8988T (cell line): ENCODE data around the gene TRMT112.

Experiments used
- DNase-seq: peaks from one replicate; pipeline ENCODE4 v3.0.0; 2011

The TRMT112 gene

DNA sequence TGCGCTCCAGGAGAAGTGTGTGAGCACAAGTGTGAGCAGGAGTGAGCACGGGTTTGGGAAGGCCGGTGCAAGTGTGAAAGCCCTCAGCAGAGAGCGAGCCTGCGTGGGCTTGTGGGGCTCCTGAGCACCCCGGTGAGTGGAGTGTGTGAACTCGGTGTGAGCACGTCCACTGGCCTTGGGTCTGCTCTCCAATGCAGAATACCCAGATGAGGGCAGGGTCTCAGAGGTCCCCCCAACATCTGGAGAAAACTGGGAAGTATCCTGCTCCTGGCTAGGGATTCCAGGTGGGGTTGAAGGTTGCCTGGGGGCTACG is 10.8 kb downstream of the TRMT112 start:
- no peak for DNase-seq

DNA sequence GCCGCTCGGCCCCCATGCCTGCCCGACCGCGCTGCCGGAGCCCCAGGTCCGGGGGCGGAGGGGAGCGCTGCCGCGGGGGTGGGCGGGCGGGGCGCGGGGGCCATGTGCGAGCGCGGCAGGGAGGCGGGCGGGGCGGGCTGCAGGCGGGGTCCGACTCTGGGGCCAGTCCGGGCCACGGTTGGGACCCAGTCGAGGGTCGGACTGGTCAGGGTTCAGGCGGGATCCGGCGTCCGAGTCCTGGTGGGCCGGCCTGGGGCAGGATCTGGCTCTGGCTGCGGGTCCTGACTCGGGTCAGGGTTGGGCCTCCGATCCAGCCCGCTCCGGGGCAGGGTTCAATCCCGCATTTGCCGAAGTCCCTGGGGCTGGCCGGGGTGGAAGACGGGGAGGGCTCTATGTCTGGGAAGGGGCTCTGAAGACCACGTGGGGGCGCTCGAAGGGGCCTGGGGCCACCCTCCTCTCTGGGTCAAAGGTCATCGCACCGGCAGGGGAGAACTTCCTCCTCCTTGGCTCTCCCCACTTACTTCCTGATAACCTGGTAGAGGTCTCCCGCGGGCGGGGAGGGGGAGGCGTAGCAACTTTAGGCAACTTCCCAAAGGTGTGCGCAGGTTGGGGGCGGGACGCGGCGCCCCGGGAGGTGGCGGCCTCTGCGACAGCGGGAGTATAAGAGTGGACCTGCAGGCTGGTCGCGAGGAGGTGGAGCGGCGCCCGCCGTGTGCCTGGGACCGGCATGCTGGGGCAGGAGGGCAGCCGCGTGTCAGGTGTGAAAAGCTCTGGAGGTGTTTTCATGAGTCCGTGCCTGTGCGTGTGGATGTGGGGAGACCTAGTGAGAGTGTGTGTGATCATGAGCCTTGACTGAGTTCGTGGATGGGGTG is 11.4 kb downstream of the TRMT112 start:
- no peak for DNase-seq

DNA sequence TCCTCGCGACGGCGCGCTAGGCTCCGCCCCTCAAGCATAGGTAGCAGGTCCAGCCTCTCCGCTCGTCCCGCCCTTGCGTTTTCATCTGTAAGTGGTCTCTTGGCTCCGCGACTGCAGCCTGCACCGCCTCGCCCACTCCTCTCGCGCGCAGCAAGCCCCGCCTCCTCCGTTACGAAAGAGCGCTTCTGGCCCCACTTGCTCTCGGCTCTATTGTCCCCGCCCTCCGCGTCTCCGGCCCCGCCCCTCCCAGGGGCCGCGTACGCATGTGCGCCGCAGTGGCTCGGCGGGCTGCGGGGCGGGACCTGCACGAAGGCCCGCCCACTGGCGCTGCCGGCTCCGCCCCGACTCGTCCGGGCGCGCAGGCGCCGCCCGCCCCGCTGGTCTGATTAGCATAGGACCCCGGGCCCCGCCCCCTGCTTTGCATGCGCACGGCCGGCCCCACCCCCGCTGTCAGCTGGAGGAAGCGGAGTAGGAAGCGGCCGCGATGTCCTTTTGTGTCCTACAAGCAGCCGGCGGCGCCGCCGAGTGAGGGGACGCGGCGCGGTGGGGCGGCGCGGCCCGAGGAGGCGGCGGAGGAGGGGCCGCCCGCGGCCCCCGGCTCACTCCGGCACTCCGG is 12.2 kb downstream of the TRMT112 start, which contains the start of gene ESRRA:
TSS of gene ESRRA (plus strand) at position 450 of the 616 bp plus-strand sequence. CDS start 1,656 bp downstream, outside the sequence.
- peak; percentile 97 for DNase-seq

DNA sequence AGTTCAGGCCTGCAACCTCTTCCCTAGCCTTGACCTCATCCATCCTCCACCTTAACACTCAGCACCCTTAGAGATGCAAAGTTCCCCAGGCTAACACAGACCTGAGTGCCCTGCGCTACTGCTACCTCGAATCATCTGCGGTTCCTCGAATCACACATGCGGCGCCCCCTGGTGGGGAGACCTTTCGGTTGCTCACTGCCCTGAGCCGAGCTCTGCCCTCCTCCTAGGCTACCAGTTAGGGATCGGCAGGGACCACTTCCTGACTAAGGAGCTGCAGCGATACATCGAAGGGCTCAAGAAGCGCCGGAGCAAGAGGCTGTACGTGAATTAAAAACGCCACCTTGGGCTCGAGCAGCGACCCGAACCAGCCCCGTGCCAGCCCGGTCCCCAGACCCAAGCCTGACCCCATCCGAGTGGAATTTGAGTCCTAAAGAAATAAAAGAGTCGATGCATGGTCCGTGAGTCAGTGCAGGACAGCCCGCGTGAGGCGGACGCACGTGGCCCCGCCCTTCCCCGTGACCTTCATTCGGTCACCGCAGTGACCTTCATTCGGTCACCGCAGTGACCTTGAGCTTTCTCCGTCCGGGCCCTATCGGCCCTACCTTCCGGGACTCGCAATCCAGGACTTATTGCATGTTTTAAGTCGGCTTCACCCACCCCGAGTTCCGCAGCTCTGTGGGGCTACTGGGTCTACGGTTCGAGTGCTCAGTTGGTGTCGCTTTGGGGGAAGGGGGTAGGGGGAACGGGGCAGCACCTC is 12.9 kb downstream of the TRMT112 start:
- peak; percentile 98 for DNase-seq

GRCh38 chr11:64304032-64304315 is 13.4 kb downstream of the TRMT112 start:
- DNase-seq: no peak

DNA sequence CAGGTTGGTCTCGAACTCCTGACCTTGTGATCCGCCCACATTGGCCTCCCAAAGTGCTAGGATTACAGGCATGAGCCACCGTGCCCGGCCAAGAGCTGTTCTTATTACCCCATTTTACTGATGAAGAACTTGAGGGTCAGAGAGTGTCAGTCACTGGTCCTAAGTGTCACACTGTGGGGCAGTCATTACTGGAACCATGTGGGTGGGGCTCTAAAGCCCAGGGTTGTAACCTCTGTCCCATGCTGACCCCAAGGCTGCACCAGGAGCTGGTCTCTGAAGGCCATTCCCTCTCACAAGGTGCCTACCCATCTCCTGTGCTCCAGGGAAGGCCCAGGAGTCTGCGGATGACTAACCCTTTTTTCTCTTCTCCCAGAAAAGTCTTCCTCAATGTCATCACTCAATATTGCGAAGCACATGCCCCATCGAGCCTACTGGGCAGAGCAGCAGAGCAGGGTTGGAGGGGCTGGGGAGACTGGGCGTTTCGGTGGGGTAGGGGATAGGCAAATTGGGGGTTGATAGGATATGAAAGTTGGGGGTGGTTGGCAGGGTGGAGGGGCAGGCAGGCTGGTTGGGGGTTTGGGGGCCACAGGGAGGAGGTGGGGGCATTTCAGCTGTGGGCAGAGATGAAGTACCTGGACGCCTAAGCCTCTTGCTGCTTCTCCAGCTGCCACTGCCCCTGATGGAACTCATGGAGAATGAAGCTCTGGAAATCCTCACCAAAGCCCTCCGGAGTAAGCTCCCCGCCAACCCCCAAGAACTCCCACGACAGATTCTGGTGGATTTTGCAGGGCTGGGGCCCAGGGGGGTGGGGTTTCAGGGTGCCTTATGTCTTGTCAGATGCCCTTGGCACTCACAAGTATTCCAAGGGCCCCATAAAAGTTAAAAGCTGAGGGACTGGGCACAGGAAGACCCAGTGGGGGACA is 14.0 kb downstream of the TRMT112 start:
- DNase-seq: no peak

GRCh38 chr11:64299847-64300648 is 17.3 kb downstream of the TRMT112 start, which contains the start of gene CATSPERZ:
TSS of gene CATSPERZ (plus strand) at chr11:64300358. CDS start at chr11:64300411, 53 bp downstream.
- peak; percentile 97 for DNase-seq

GRCh38 chr11:64298966-64299846 is 18.2 kb downstream of the TRMT112 start:
- no peak for DNase-seq

DNA sequence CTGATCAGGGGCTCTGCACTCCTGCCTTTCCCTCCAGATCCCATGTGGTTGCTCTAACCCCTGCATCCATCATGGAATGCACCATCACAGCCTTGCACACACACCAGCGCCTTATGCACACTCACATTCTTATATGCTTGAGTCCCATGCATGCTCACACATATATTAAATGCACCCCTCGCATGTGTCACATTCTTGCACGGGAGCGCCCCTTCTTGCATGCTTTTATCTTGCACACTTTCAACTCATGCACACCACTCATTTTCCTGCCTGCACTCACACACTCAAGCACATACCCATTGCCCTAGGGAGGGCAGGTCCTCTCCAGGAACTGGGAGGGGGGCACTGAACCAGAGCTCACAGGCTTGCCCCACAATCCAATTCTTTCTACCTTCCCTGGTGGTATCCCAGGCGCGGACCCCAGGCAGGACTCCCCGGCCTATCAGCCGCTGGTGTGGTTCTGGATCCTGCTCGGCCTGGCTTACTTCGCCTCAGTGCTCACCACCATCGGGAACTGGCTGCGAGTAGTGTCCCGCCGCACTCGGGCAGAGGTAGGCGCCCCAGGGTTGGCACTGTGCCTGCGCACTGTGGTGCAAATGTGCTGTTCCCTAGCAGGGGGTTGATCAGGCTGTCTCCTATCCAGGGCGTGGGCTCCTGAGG is 19.5 kb downstream of the TRMT112 start:
- DNase-seq: no peak

DNA sequence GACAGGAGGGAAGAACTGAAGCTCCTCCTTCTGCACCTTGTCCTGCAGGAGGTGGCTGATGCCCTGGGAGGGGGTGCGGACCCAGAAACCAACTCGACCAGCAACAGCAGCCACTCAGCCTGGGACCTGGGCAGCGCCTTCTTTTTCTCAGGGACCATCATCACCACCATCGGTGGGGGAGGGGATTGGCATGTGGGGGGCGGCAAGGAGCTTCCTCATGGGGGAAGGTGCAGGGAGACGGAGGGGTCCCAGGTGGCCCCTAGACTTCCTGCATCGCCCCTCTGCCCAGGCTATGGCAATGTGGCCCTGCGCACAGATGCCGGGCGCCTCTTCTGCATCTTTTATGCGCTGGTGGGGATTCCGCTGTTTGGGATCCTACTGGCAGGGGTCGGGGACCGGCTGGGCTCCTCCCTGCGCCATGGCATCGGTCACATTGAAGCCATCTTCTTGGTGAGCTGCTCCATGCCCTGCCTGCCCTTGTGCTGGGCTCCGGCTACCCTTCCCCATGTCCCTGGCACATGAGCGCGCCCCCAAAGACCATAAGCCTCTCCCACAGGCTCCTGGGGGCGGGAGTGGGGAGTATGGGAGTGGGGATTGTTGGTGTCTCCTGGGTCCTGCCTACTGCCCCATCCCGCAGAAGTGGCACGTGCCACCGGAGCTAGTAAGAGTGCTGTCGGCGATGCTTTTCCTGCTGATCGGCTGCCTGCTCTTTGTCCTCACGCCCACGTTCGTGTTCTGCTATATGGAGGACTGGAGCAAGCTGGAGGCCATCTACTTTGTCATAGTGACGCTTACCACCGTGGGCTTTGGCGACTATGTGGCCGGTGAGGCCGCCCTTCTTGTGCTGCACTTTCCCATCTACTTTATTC is 20.3 kb downstream of the TRMT112 start:
- peak; percentile 17 for DNase-seq

- peak; percentile 16 for DNase-seq
Measured at GRCh38 chr11:64296236-64296635, 21.1 kb downstream of the TRMT112 start.

DNA sequence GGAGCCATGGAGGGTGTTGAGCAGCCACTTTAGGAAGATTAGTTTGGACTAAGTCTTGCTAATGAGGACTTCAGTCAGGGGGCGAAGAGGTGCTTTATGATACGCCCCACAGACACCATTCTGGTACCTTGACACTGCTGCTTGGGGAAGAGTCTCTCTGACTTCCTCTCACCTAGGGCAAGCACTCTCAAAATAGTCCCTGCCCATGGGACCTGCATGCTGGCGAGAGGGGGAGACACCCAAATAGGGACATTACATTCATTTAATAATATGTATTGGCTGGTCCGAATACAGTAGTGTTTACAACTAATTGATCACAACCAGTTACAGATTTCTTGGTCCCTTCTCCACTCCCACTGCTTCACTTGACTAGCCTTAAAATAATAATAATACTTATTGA is 21.6 kb downstream of the TRMT112 start:
- no peak for DNase-seq

DNA sequence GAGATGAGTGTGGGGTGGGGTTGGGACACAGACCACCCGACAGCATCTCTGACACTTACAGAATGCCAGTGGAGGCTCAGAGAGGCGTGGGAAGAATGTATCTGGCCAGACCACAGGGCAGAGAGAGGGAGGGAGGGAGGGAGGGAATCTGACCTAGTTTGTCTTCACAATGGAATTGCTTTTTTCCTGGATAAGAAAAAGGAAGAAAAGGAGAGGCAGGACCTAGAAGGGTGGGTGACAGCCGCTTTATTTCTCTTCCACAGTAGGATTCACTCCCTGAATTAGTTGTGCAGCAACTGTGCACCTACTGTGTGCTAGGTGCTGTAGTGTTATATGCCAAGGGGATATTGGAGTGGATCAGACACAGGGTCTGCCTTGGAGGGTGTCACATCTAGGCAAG is 22.6 kb downstream of the TRMT112 start:
- DNase-seq: peak; percentile 26

GRCh38 chr11:64292460-64293254 is 24.7 kb downstream of the TRMT112 start:
- DNase-seq: peak; percentile 29

- DNase-seq: no peak
Measured at GRCh38 chr11:64291752-64292459, 25.5 kb downstream of the TRMT112 start.

DNA sequence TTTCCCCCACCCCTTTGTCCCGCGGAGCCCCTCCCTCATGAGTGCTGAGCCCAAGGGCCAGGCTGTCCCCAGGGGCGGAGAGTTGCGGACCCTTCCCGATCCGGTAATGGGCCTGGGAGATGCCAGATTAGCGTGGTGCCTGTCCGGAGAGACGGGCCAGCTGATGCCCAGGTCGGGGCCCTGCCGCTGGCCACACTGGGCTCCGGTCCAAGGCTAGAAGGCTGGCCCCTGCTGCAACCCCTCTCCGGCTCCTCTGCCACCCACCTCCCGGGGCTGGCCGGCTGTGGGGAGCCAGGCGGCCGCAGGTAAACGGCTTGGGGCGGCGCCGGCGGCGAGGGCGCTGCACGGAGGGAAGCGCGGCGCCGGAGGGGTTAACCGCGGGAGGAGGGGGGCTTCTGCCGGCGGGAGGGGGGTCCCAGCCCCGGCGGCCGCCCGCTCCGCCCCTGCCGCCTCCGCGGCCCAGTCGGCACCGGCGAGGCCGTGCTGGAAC is 26.1 kb downstream of the TRMT112 start, which contains the start of gene KCNK4:
TSS of gene KCNK4 (plus strand) at position 41 of the 490 bp plus-strand sequence. CDS start 1,717 bp downstream, outside the sequence.
- no peak for DNase-seq
